B cell (primary cell): Measurements from ENCODE around the gene B3GNT7. TPM values are rescaled to one million over a fixed set of nuclear protein-coding genes. Genes with fewer than 3 reads are reported as not detected.

Source experiments
- ATAC-seq: fragments of 200-7000 bp; cut with Tn5 transposase; one replicate; pipeline ENCODE4 v1.10.0; 2021; ENCODE audit warnings: low read depth, mild to moderate bottlenecking, moderate number of reproducible peaks, moderate library complexity
- CTCF ChIA-PET: fragments of 350-600 bp; sonication (Branson Sonifier 250); formaldehyde crosslinking; loops from one replicate; lab custom pipeline; 2021; ENCODE audit warnings: antibody characterized with exemption, inconsistent platforms; lab: Charles Lee
- POLR2A ChIA-PET: fragments of 350-600 bp; sonication (Branson Sonifier 250); formaldehyde crosslinking; loops from one replicate; lab custom pipeline; 2021; ENCODE audit warnings: antibody characterized with exemption; lab: Charles Lee
- DNase-seq: peaks from one replicate; pipeline ENCODE4 v3.0.0; 2013
- H2AFZ ChIP-seq: 2 replicates; pipeline ENCODE4 v1.6.1; 2012; ENCODE audit warnings: mild to moderate bottlenecking, low read depth, low read length; ENCODE audit not compliant: insufficient read depth, poor library complexity, severe bottlenecking
- H3K27ac ChIP-seq, 2 donors: 1 replicate in 1 of 2; 2 replicates in 1 of 2; pipeline ENCODE4 v1.5.1; 2012 to 2013; ENCODE audit warnings: low read length in 2 of 2, mild to moderate bottlenecking in 2 of 2, moderate library complexity in 1 of 2
- H3K27me3 ChIP-seq, 4 experiments: fragments of 200-600 bp in 1 of 4; sonication (generic) in 1 of 4; replicated peaks in 1 of 4; 1 replicate in 2 of 4; 2 replicates in 2 of 4; pipeline versions ENCODE4 v1.6.1 to v1.7.0; 2013 to 2016; ENCODE audit warnings: low read length in 3 of 4, mild to moderate bottlenecking in 2 of 4, mixed read lengths in 1 of 4, moderate library complexity in 1 of 4; ENCODE audit not compliant: insufficient read depth in 4 of 4, control insufficient read depth in 3 of 4; ENCODE audit errors: control extremely low read depth in 1 of 4
- H3K36me3 ChIP-seq, 2 experiments: replicated peaks in 1 of 2; 1 replicate in 1 of 2; 2 replicates in 1 of 2; pipeline versions ENCODE4 v1.6.1 to v1.7.1; 2013; ENCODE audit warnings: low read length in 1 of 2; ENCODE audit not compliant: insufficient read depth in 2 of 2, control insufficient read depth in 1 of 2; ENCODE audit errors: control extremely low read depth in 1 of 2, extremely low read depth in 1 of 2
- H3K4me1 ChIP-seq, 2 donors: fragments of 200-600 bp in 1 of 2; sonication (generic) in 1 of 2; 1 replicate in 1 of 2; 2 replicates in 1 of 2; pipeline versions ENCODE4 v1.5.1 to v1.6.1; 2013 to 2017; ENCODE audit warnings: low read length in 2 of 2; ENCODE audit not compliant: control insufficient read depth in 2 of 2, insufficient read depth in 2 of 2
- H3K4me2 ChIP-seq: replicated peaks from 2 replicates; pipeline ENCODE3; 2012; ENCODE audit warnings: mild to moderate bottlenecking, low read depth, low read length; ENCODE audit not compliant: poor library complexity, severe bottlenecking
- H3K4me3 ChIP-seq, 5 experiments: fragments of 200-600 bp in 1 of 5; sonication (generic) in 1 of 5; 1 replicate in 3 of 5; 2 replicates in 2 of 5; pipeline versions ENCODE4 v1.5.1 to v1.7.0; 2011 to 2016; ENCODE audit warnings: low read length in 4 of 5, mild to moderate bottlenecking in 4 of 5, low read depth in 2 of 5, control low read depth in 1 of 5, moderate library complexity in 1 of 5; ENCODE audit not compliant: insufficient read depth in 1 of 5; ENCODE audit errors: control extremely low read depth in 1 of 5, extremely low read depth in 1 of 5
- H3K79me2 ChIP-seq: fragments of 200-600 bp; sonication (generic); one replicate; pipeline ENCODE4 v1.6.0; 2016; ENCODE audit warnings: low read length; ENCODE audit not compliant: control insufficient read depth, insufficient read depth
- H3K9ac ChIP-seq: fragments of 200-600 bp; sonication (generic); 2 replicates; pipeline ENCODE4 v1.6.1; 2017; ENCODE audit warnings: mild to moderate bottlenecking, low read length, moderate library complexity
- H3K9me3 ChIP-seq, 3 donors: one replicate each; pipeline versions ENCODE4 v1.6.1 to v1.7.1; 2013; ENCODE audit warnings: low read length in 2 of 3; ENCODE audit not compliant: control insufficient read depth in 2 of 3, insufficient read depth in 1 of 3; ENCODE audit errors: control extremely low read depth in 1 of 3
- H4K20me1 ChIP-seq: 2 replicates; pipeline ENCODE4 v1.6.0; 2012; ENCODE audit warnings: mild to moderate bottlenecking, low read length; ENCODE audit not compliant: insufficient read depth, control insufficient read depth, poor library complexity, severe bottlenecking
- H3K27ac Mint-ChIP-seq: one replicate; pipeline ENCODE4 v1.8.0; 2021; ENCODE audit warnings: mixed read lengths
- H3K27me3 Mint-ChIP-seq: one replicate; pipeline ENCODE4 v1.8.0; 2021; ENCODE audit warnings: mixed read lengths
- H3K4me1 Mint-ChIP-seq: one replicate; pipeline ENCODE4 v1.8.0; 2021; ENCODE audit warnings: mixed read lengths
- H3K4me3 Mint-ChIP-seq: one replicate; pipeline ENCODE4 v1.8.0; 2021; ENCODE audit warnings: mixed read lengths
- H3K9me3 Mint-ChIP-seq: one replicate; pipeline ENCODE4 v1.8.0; 2022; ENCODE audit warnings: mixed read lengths; ENCODE audit not compliant: insufficient read depth
- EZH2 ChIP-seq: IDR thresholded peaks from 2 replicates; pipeline ENCODE4 v1.6.1; 2012; ENCODE audit warnings: borderline replicate concordance, low read depth, mild to moderate bottlenecking, moderate library complexity, low read length; ENCODE audit not compliant: insufficient read depth, poor library complexity, severe bottlenecking
- WGBS: methylation state at CpG from one replicate; pipeline ENCODE4 v1.1.5; 2013; ENCODE audit warnings: missing lambda C conversion rate; ENCODE audit not compliant: insufficient coverage; 5-methylcytosine and 5-hydroxymethylcytosine counted together
- intact Hi-C: fragments of 100-400 bp; cut with micrococcal nuclease; formaldehyde crosslinking; loops from one replicate; pipeline ENCODE4 v1.10.0; 2022
- polyA plus RNA-seq: library from polyadenylated mRNA; depleted of rRNA; stranded (reverse); fragments of >200 nt; gene quantifications from 2 replicates; pipeline ENCODE4 v1.2.3, GENCODE V29; 2012
- total RNA-seq, 2 donors: library from RNA; stranded (reverse); fragments of 120-200 nt in 1 of 2; gene quantifications; 1 replicate in 1 of 2; 2 replicates in 1 of 2; pipeline versions ENCODE4 v1.2.3 to v1.2.4, GENCODE V29; 2013 to 2022
- TF ChIP-seq, protein P1 (sequence below): fragments of 200-600 bp; IDR thresholded peaks from one replicate; pipeline ENCODE4 v1.8.0; 2022; ENCODE audit warnings: antibody characterized with exemption, mild to moderate bottlenecking

The B3GNT7 gene
- total and polyA plus RNA-seq, 2 donors (not counting 1 experiment from before 2014, with no cell fraction given): 5.7 to 14.3 TPM

DNA sequence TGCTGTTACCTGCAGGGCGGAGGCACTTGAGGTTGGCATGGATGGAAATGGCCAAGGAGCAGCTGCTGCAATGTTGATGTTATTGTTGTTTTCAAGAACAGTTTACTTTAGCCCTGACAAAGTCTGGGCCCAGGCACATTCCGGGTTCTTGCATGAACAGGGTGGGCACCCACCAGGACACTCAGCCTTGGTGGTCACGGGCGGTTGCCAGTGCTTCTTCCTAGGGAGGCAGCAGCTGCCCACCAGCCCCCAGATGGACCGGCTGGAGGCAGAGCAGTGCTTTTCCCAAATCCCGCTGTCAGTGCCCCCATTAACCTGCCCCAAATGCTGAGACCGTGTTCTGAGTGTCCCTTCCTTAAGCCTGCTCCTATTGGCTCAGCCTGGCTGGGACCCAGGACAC is 38.5 kb upstream of the B3GNT7 start:
- Histone ChIP-seq H3K27ac (no peak overlapping the region), H3K4me1 (peaks cover 6 to 7% of the 10 kb centered on the region in 2 donors), H3K27me3 (no peaks in the 10 kb centered on the region), H4K20me1 (no peaks in the 10 kb centered on the region), H3K4me3 (no peak overlapping the region), H3K4me2 (no peak overlapping the region), H3K36me3 (no peaks in the 10 kb centered on the region), H3K9me3 (no peaks in the 10 kb centered on the region), H3K79me2 (no peaks in the 10 kb centered on the region), H3K9ac (no peak overlapping the region), H2AFZ (no peak overlapping the region)
- Mint-ChIP-seq H3K27ac (no peak overlapping the region), H3K27me3 (no peaks in the 10 kb centered on the region), H3K4me1 (peaks cover 10% of the 10 kb centered on the region), H3K9me3 (no peaks in the 10 kb centered on the region), H3K4me3 (no peak overlapping the region)
- ChIA-PET POLR2A (no interaction called here), CTCF (no interaction called here)
- no peak for TF ChIP-seq EZH2
- TF ChIP-seq, protein P1, sequence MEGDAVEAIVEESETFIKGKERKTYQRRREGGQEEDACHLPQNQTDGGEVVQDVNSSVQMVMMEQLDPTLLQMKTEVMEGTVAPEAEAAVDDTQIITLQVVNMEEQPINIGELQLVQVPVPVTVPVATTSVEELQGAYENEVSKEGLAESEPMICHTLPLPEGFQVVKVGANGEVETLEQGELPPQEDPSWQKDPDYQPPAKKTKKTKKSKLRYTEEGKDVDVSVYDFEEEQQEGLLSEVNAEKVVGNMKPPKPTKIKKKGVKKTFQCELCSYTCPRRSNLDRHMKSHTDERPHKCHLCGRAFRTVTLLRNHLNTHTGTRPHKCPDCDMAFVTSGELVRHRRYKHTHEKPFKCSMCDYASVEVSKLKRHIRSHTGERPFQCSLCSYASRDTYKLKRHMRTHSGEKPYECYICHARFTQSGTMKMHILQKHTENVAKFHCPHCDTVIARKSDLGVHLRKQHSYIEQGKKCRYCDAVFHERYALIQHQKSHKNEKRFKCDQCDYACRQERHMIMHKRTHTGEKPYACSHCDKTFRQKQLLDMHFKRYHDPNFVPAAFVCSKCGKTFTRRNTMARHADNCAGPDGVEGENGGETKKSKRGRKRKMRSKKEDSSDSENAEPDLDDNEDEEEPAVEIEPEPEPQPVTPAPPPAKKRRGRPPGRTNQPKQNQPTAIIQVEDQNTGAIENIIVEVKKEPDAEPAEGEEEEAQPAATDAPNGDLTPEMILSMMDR: no peak
- DNase-seq: no peak
- intact Hi-C loops: no loop called here
- WGBS: 95% methylated on average over 7 of the region's 7 CpGs
- no peak for ATAC-seq

- H3K36me3 ChIP-seq: no peaks in the 10 kb centered on the region
- H3K4me3 ChIP-seq: no peak overlapping the region
- H3K4me2 ChIP-seq: no peak overlapping the region
- intact Hi-C loops: no loop called here
- H4K20me1 ChIP-seq: no peaks in the 10 kb centered on the region
- peaks cover 18% of the 10 kb centered on the region for H3K4me1 Mint-ChIP-seq
- no peak overlapping the region for H3K27ac ChIP-seq
- TF ChIP-seq, protein P1: no peak
- no peak for TF ChIP-seq EZH2
- H3K9ac ChIP-seq: no peak overlapping the region
- DNase-seq: no peak
- no peak overlapping the region for H3K27ac Mint-ChIP-seq
- no peaks in the 10 kb centered on the region for H3K27me3 Mint-ChIP-seq
- no peak for ATAC-seq
- H2AFZ ChIP-seq: no peak overlapping the region
- H3K4me3 Mint-ChIP-seq: no peak overlapping the region
- H3K27me3 ChIP-seq: no peaks in the 10 kb centered on the region
- POLR2A ChIA-PET: no interaction called here
- H3K9me3 ChIP-seq: no peaks in the 10 kb centered on the region
- H3K9me3 Mint-ChIP-seq: no peaks in the 10 kb centered on the region
- H3K4me1 ChIP-seq: peaks cover 15% of the 10 kb centered on the region in 2 donors
- CTCF ChIA-PET: no interaction called here
- no peaks in the 10 kb centered on the region for H3K79me2 ChIP-seq
- 79% methylated on average over 2 of the region's 4 CpGs for WGBS
Measured at GRCh38 chr2:231357931-231358330, 37.6 kb upstream of the B3GNT7 start.
